Stimulated activated CD4-positive, alpha-beta T cell treated with anti-CD3 and anti-CD28 coated beads, TNF-alpha, amount 100 ng/mL, for 24 hours (primary cell): ENCODE results near the gene LIAS.
"Not testable (repeated sequence)": the region's sequence is repeated elsewhere in the genome, so short reads cannot be mapped to it uniquely, and the experiment has no call there.

Experiments used
- DNase-seq, 3 experiments: peaks; one replicate each; pipeline ENCODE4 v3.0.0-alpha.2; 2020; ENCODE audit warnings: low read depth in 3 of 3

The LIAS gene

DNA sequence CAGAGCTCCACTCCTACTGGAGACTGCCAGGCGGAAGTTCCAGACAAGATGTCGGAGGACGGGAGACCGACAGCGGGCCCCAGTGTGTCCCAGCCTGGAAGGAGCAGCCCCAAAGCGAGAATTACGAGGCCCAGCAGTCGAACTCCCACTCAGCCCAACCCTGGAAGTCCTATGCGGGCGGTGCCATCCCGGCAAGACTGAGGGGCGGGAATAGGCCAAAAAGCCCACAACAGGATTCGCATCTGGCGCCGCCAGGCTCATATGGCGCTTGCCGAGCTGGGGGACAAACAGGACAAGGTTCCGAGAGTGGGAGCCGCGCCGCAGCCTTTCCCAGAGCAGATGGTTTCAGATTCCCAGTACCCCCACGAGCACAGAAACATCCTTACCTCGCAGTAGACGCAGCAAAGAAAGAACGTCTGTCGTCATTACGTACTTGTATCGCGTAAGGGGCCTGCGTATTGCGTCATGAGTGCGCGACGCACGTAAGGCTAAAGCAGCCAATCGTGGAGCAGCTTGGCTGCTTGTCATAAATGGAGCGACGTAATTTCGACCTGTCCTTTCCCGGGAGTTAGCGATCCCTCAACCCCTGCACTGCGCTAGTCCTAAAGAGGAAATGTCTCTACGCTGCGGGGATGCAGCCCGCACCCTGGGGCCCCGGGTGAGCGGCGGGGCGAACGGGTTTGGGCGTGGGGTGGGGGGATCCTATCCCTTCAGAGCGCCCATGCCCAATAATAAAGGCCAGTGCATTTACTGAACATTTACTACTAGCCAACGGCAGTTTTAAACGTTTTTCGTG is at the start of gene LIAS, which contains the start of gene RPL9:
LIAS (plus strand) TSS at position 552 of the 796 bp plus-strand sequence; CDS start at position 614, 62 bp downstream.
RPL9 (minus strand) TSS at position 418 of the 796 bp plus-strand sequence. CDS start 483 bp downstream, outside the sequence.
- peak; percentile 84 to 91 (median 89) for DNase-seq

DNA sequence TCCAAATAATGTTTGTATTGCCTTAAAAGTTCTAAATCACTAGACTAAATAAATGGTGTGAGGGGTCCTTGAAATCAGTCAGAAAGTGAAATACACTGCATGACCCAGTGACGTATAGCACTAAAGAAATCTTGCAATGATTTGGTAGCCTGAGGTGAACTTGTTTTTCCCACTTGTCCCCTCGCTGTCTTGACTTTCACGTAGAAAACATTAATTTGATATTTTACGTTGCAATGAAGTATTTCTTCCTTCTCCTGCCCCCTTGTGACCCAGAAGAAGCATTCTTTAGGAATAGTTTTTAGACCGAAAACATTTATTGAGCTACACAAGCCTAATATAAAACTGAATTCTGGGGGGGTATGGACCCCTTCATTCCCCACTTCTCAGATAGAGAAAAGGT is 48.4 kb upstream of the LIAS start:
- DNase-seq = no peak

DNA sequence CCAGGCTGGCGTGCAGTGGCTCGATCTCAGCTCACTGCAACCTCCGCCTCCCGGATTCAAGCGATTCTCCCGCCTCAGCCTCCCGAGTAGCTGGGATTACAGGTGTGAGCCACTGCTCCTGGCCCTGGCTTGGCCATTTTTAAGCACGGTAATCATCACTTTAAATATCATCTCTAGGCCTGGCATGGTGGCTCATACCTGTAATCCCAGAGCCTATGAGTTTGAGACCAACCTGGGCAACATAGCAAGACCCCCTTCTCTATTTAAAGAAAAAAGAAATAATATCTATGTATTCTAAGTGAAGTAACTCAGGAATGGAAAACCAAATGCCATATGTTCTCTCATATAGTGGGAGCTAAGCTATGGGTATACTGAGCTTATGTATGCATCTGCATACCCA is 47.3 kb upstream of the LIAS start:
- not testable (repeated sequence) for DNase-seq

DNA sequence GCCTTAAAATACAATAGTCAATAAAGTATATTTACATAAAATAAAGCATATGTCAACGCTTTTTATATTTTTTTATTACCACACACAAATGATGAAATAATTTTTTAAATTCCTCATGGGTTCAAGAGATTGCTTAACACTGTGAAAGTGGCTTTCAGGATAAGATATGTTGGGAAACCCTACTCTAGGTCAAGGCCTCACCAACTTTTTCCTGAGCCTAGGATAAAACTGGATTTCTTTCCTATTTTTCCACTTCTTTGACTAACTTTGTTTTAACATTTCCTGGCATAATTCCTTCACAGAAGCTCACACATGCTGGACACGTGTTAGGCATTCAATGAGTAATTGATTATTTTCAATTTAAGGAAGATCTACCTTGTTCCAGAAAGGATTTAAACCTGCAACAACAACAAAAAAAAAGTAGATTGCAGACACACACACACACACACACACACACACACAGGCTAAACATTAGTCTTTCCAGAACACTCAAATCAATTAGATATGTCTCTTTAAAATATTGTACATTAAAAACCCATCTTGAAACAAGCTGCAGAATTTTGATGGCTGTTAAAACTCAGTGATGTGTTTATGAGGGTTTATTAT is 43.1 kb upstream of the LIAS start:
- no peak for DNase-seq

DNA sequence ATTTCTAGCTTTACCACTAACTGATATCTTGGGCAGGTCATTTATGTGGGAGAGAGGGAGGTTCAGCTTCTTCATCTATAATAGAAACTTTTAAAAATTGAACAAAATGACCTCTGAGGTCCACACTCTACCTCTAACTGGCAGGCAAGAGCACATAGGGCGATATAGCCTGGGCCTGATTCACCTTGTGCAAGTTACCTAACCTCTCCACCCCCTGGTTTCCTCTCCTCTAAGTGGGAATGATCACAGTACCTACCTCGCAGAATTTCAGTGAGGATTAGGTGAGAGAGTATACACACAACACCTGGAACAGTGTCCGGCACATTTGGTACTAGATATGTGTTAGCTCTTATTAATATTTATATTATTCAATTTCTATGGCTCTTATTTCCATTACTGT is 36.6 kb upstream of the LIAS start:
- no peak for DNase-seq

DNA sequence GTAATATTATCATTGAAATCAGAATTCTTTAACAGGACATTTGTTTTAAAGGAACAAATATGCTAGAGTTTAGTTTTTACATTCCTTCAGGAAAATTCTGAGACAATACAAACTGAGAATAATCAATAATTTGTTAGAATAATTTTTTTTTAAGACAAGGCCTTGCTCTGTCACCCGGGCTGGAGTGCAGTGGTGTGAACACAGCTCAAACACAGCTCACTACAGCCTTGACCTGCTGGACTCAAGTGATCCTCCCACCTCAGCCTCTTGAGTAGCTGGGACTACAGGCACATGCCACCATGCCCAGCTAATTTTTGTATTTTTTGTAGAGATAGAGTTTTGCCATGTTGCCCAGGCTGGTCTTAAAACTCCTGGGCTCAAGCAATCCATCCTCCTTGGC is 33.6 kb upstream of the LIAS start:
- not testable (repeated sequence) for DNase-seq

DNA sequence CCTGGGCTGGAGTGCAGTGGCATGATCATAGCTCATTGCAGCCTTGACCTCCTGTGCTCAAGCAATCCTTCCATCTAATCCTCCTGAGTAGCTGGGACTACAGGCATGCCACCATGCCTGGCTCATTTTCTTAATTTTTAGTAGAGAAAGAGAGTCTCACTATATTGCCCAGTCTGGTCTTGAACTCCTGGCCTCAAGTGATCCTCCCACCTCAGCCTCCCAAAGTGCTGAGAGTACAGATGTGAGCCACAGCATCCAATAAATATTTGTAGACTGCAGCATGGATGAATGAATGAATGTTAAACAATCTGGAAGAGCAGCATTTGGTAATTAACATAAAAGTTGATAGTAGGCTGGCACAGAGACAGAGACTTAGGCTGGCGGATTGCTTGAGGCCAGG is 32.1 kb upstream of the LIAS start:
- DNase-seq = no peak

DNA sequence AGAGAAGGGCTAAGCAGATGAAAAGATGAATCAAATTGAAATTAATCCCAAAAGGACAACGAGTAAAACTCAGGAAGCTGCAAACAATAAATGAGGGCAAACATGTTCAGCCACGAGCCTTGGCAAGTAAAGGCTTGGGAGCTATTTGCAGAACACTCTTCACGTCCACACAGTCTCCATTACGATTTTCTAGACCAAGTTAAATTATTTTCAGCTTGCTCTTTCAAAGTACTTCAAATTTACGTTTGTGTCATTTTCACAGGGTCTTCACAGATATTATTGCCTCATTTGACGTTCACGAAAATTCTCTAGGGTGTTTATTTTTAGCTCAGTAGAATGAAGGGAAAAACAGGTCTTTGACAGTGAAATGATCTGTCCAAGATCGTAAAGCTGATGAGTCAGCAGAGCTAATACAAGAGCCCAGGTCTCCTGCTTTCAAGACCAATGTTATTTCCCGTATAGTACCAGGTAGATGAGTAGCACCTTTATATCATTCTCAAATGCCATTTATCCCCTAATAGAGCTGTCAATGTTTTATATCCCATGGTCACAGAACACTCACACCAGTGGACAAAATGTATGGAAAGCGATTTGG is 31.2 kb upstream of the LIAS start:
- no peak for DNase-seq

DNA sequence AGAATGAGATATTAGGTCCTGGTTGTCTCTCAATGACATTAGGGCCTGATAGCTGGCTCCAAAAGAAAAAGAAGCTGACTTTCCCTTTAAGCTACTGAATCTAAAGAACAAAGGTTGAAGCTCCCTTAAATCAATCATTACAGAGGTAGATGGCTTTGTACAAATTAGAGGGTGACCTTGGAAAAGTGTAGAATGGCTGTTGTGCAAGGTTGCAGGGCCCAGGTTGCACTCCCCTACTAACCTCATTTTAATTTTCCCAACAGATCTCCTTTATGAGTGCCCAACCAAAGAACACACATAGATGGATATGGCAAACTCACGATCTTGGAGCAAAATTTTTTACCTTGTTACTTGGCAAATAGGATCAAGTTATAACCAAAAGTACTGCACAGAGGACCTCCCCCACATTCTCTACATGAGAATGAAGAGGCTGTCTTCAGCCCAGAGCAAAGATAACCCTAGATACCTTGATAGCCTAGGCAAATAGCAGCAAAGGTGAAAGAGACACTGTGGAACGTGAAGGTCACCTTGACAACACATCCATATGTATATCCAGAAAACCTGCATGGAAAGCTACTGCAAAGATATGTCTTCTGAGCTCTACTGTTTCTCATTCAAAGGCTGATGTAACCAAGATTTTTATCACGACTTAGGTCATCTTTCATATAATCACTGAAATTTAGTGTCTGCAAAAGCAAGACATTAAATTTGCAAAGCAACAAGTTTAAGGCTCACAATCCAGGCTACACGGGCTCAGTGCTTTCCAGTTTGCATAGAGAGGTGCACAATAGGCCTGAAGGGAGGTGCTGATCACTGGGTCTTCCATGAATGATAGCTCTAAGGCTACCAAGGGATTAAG is 29.2 kb upstream of the LIAS start:
- DNase-seq = no peak

DNA sequence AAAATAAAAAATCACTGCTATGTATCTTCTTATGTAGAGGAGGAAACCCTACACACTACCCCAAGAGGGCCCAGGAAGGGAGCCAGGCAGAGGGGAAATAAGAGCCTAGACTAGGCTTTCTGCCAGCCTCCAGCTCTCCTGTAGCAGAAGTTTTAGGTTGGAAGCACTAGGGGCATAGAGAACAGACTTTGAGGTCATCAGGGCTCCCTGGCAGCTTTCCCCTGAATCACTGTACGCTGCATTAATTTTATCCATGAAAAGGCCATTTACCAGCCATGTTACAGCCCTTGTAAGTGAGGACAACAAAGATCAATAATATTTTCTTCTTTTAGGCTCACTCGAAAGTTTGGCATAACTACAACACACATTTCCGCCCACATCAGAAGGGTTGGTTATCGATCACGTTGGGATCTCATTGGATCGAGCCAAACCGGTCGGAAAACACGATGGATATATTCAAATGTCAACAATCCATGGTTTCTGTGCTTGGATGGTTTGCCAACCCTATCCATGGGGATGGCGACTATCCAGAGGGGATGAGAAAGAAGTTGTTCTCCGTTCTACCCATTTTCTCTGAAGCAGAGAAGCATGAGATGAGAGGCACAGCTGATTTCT is 24.9 kb upstream of the LIAS start:
- no peak for DNase-seq

DNA sequence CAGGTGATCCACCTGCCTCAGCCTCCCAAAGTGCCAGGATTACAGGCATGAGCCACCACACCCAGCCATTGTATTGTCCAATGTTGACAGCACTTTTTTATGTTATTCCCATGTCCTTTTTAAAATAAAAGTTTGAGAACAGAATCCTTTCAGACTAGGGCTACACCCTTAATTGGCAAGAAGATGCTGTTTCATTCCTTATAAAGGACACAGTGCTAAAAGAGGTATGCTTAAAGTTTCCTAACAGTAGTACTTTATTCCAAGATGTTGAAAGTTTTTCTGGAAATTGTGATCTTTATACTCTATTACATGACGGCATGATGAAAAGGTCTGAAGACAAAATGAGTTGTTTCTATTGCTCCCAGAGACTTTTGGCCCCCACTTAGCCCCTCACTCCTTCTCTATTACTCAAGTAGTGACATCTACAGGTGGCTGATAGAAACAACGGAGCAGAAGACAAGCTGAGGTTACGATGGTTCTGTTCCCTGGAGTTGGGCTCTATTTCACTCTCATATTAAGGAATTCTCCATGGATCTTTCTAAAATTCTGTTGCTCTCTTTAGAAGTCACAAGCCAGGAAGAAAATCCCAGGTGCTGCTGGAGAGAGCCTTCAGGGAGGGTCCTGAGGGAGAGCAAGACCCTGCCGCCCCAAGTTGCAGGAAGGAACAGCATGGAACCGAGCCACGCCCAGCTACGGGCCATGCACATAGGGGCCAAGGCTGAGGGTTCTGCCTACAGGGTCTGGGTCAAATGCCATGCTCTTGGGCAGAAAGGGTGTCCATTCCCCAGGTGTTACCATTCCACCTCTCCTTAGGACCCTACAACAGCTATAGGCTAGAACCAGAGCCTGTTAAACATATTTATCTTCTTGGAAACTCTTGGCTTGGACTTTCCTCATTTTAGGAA is 22.9 kb upstream of the LIAS start:
- DNase-seq = no peak

DNA sequence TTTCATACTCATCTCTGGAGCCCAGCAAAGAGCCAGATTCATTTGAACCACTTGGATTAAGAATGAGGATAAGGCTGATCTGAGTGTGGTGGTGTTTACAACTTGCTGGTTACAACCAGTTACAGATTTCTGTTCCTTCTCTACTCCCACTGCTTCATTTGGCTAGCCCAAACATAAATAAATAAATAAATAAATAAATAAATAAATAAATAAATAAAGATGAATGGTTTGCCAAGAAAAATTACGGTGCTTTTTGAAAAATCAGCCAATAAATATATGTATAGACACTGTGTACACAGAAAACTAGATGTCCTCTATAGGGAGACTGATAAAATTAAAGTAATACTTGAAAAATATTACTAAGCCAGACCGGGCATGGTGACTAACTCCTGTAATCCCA is 17.3 kb upstream of the LIAS start:
- no peak for DNase-seq

DNA sequence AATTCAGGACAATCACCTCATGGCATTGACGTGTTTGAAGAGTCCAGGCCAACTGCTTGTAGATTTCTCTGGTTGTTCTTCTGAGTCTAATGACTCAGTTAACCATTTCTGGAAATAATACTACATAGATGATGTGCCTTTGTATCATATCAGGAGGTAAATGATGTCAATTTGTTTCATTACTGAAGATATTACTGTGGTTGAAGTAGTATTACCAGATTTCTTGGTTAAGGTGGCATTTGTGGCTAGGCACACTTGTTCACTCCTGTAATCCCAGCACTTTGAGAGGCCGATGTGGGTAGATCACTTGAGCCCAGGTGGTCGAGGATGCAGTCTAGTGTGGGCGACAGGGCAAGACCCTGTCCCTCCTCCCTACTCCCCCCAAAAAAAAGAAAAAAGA is 15.9 kb upstream of the LIAS start:
- no peak for DNase-seq

DNA sequence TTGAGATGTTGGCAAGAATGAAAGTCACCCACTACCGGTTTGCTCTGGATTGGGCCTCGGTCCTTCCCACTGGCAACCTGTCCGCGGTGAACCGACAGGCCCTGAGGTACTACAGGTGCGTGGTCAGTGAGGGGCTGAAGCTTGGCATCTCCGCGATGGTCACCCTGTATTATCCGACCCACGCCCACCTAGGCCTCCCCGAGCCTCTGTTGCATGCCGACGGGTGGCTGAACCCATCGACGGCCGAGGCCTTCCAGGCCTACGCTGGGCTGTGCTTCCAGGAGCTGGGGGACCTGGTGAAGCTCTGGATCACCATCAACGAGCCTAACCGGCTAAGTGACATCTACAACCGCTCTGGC is 12.4 kb upstream of the LIAS start:
- no peak for DNase-seq

DNA sequence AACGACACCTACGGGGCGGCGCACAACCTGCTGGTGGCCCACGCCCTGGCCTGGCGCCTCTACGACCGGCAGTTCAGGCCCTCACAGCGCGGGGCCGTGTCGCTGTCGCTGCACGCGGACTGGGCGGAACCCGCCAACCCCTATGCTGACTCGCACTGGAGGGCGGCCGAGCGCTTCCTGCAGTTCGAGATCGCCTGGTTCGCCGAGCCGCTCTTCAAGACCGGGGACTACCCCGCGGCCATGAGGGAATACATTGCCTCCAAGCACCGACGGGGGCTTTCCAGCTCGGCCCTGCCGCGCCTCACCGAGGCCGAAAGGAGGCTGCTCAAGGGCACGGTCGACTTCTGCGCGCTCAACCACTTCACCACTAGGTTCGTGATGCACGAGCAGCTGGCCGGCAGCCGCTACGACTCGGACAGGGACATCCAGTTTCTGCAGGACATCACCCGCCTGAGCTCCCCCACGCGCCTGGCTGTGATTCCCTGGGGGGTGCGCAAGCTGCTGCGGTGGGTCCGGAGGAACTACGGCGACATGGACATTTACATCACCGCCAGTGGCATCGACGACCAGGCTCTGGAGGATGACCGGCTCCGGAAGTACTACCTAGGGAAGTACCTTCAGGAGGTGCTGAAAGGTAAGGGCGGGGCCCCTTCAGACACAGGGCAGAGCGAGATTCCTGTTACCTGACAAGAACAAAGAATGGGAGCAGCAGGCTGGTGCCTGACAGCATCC is 11.8 kb upstream of the LIAS start:
- DNase-seq = peak in 1 of 3 experiments; percentile 43

DNA sequence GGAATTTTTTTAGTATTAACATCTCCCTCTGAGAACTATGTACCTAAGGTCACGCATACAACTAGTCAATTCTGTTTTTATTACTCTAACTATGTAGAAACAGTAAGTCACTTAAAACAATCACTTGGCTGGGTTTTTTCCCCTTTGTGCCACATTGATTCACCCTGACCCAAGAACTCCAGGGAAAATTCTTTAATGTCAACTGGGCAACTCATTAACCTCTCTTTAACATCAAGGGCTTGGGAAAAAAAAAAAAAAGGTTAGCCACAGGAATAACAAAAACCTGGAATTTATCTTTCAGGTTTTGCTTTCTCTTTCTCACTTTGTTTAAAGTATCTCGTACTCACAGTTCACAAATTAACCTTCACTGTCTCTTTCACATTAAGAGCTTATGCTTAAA is 8.2 kb upstream of the LIAS start:
- DNase-seq = no peak

DNA sequence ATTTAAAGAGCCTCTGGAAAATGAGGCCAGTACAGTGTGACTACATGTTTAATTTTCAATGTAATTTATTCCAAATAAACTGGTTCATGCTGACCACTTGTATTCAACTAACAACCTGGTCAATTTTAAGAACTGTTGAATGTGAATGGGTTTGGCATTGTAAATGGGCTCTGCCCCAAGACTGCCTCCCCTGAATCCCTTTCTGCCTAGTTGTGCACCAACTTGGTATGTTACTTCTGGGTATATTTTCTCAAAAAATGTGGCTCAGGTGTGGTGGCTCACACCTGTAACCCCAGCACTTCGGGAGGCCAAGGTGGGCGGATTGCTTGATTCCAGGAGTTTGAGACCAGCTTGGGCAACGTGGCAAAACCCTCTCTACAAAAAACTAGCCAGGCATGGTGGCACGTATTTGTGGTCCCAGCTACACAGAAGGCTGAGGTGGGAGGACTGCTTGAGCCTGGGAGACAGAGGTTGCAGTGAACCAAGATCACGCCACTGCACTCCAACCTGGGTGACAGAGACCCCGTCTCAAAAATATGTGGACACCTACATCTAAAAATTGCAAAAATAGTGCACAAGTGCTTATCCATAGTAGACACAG is 7.3 kb upstream of the LIAS start:
- no peak for DNase-seq

DNA sequence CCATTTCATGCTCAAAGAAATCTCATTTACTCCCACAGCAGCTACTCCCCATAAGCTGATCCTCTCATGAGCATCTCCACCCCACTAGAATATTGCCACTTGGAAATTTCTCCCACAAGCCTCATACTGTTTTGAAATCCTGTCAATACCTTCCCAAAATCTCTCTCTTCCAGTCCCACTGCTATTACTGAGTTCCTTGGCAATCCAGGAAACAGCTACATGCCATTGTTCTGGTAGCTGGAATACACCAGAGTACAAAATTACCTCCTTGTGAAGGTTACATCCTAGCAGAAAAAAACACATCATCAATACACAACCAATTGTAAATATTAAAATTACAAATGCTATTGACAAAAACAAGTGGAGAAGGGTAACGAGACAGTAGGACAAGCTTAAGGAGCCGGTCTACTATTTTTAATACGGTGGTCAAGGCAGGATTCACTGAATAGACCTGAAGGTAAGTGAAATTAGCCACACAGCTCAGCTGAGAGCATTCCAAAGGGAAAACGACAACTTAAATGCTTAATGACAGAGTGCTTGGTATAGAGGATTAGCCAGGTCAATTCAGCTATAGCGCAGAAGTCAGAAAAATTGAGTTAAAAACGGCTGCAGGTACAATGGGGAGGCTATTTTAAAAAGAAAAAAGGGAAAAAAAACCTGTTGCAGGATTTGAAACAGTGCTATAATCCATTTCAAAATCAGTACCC is 6.5 kb upstream of the LIAS start:
- no peak for DNase-seq
